Nucleus accumbens (tissue), 56 donors: Measurements from ENCODE around the gene RAPGEF4.

Experiments
- DNase-seq, 56 donors: peaks; one replicate each; lab custom pipeline; 2025; lab: John Stamatoyannopoulos, UW

Gene RAPGEF4

DNA sequence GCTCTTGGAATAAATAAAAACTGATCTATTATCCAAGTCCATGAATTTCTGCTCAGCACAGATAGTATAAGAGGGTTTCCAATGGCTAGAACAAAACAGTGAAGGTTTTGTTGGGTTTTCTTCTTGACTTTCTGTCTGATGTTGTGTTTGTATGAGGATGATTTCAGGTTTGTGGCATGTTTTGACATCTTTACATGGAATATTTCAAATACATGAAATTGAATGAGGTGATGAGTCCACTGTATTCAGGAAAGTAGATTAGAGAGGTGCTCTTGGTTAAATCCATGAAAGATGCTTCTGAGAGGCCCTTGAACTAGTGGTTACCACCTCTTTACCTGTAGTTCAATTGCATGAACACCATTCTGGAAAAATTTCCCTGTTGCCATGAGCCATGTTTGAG, 84.3 kb downstream of the RAPGEF4 start:
- DNase-seq: no peak

DNA sequence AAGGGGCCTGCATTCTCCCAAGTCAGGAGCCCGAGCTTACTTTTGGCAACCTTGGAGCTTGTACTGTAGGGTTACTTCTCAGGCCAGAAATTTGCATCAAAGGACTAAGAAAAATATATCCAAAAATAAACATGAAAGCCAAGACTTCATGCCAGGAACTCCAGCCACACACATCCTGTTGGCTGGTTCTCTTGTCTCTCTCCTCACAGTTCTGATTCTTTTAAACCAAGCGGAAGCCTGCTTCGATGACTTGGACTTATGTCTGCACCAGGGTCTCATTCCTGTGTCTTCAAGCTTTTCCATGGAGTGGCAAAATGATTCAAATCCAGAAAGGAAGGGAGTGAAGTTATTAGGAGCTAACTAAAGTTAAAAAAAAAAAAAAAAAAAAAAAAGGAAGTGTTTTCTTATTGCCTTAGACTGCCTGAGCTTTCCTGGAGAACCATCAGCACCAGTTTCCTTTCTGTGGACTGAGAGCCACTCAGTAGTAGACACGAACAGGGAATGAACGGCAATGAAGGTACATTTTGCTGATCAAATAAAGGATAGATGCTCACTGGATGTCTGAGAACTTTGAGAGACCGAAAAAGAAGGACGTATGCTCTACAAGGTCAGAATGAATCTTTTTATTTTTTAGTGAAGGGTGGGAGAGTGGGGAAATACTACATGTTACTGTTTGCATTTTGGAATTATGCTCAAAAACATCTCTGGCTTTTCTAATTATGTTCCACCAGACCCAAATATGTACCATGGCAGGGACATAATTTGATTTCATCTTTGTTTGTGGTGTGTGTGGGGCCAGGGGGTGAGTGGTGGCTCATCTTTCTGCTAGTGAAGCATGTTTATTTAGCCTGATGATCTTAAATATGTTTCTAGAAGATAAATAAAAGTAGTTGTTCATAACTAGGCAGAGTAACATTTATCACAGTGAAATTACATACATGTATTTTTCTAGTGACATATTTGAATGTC, 86.0 kb downstream of the RAPGEF4 start:
- no peak for DNase-seq

DNA sequence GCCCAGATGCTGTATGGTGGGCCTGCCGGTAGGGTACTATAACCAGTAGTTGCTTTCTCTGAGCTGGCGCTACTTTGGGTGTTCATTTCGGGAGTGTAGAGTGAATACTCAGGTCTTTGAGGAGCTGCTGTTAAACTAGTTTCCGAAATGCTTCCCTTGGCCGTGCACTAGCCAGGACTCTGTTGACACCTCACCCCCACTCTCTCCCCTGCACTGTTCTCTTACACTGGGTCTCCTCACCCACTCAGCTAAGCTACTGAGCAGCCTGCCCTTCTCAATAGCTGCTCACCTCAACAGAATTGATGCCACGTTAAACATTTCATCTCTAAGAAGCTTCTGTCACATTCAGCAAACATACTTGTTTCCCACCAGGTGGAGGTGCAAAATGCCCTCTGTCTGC, 86.9 kb downstream of the RAPGEF4 start:
- DNase-seq: no peak

- DNase-seq: no peak
Observed at GRCh38 chr2:172823261-172823850, 87.7 kb downstream of the RAPGEF4 start.

DNA sequence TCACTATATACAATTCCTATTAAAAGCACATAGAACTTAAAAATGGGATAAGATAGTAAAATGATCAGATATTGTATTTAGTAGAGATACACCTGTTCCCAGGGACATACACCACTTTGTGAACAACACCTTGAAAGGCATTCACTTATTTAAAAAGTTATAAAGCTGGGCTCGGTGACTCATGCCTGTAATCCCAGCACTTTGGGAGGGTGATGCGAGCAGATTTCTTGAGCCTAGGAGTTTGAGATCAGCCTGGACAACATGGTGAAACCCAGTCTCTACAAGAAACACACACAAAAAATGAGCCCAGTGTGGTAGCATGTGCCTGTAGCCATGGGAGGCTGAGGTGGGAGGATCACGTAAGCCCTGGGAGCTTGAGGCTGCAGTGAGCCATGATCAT, 90.9 kb downstream of the RAPGEF4 start:
- DNase-seq: no peak

DNA sequence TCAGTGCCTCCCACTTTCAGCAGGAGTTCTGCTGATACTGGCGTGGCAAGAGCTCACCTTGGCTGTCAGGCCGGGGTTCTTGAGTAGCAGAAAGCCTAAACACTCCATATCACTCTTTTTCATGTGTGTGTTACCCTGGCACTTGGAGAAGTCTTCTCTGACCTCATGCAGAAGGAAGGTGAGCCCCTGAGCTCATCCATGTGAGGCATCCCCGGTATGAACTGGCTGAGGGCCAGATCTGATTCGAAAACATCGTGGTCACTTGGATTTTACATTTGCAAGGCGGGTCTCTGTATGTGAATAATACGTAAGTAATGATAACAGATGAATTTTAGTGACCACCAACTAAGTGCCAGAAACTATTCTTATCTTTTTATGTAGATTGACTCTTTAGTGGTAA, 93.6 kb downstream of the RAPGEF4 start:
- no peak for DNase-seq

DNA sequence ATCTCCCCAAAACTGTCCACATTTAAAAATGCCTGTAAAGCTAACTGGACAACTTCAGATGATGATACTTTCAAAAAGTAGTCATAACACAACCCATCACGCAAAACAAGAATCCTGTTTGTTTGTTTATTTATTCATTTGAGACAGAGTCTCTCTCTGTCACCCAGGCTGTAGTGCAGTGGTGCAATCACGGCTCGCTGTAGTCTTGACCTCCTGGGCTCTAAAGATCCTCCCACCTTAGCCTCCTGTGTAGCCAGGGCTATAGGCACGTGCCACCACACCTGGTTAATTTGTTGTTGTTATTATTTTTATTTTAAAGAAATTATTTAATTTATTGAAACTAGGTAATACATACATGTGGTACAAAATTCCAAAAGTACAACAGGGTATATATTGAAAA, 94.8 kb downstream of the RAPGEF4 start:
- DNase-seq: no peak

DNA sequence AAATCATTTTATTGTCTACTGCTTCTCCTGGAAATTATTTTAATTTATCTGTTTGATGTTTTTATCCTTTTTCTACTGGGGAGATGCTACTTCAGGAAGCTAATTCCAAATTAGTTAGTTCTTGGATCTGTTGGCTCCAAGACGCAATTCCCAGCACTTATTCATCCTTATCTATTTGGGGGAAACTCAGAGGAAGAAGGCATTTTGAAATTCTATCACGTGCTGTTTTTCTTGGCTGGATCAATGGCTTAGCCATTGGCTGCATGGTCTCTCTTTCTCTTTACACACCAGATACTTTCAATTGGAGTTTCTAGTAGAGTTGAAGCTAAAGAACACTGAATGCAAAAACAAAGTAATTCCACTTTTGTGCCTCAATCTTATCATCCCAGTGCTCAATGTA, 98.3 kb downstream of the RAPGEF4 start:
- DNase-seq: no peak

DNA sequence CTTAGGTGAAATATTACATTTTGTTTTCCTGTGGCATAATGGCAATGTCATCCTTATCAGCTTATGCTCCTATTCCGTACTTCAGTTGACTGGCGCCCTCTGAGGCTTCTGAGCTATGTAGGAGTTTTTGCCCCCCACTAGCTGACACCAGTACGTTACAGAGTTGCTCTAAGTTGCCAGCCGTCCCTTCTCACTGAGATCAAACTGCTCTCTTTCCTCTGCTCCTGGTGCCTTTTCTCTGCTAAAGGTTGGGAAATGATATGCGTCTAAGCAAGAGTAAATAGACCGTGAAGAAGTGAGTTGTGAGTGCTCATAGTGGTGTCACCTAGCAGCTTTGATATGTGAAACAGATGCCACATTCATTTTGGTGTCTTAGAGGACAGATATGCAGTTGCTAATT, 99.2 kb downstream of the RAPGEF4 start:
- DNase-seq: no peak

DNA sequence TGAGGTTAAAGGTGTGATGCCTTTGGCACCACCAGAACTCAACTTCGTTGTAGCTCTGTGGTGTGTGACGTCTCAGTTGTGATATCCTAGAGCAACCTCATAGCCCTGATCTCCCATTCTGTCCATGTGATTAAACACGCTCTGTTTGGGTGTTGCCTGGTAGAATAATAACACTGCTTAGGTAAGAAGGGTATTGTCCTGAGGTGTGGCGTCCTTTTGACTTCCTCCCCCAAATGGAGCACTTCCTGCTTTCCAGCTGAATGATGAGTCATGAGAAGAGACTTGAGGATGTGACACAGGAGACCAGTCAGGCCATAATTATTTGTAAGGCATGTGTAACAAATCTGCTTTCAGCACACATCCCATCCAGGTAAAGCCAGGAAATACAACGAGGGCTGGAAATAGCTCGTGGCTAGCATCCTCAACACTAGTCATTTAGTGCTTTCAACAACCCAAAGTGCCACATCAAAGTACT, 100.7 kb downstream of the RAPGEF4 start:
- DNase-seq: no peak

DNA sequence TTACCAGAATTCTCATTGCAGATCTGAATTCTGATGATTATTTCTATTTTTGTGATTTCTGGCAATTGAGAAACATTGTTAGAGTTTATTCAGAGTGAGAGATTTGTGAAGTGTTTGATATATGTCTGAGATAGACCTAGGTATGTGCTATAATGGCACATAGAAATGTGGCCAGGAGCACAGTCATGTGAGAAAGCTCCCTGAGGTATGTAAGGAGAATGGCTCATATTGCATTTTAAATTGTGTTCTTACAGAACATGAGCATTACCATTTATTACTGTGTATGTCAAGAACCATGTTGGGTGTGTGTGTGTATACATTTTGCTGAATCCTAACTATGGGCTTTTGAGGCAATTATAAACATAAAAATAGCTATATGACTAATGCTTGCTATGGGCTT, 101.2 kb downstream of the RAPGEF4 start:
- no peak for DNase-seq

DNA sequence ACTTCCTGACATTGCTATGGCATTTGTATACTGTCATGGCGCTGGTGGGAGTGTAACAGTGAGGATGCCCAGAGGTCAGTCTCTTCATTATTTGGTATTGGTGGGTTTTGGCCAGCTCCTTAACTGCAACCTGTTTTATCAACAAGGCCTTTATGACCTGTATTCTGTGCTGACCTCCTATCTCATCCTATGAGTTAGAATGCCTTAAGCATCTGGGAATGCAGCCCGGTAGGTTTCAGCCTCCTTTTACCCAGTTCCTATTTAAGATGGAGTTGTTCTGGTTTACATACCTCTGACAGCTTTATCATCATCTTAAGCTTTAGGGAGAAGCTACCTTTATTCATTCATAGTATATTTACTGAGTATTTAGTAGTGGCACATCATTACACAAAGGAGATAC, 103.8 kb downstream of the RAPGEF4 start:
- DNase-seq: no peak

- no peak for DNase-seq
Observed at GRCh38 chr2:172842511-172843265, 107.0 kb downstream of the RAPGEF4 start.

DNA sequence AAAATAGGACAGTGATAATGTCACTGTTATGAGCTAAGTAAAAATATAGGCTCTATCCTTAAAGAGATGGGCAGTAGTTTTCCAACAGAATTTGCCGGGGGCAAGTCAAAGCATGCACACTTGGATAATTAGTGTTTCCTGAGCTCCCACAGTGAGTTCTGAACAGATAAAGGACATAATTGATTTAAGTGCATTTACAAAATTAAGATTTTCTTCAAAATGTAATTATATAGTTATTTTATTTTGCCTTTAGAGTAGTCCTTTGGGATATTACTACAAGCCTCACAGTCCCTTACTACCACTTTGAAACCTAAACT, 107.6 kb downstream of the RAPGEF4 start:
- DNase-seq: no peak

DNA sequence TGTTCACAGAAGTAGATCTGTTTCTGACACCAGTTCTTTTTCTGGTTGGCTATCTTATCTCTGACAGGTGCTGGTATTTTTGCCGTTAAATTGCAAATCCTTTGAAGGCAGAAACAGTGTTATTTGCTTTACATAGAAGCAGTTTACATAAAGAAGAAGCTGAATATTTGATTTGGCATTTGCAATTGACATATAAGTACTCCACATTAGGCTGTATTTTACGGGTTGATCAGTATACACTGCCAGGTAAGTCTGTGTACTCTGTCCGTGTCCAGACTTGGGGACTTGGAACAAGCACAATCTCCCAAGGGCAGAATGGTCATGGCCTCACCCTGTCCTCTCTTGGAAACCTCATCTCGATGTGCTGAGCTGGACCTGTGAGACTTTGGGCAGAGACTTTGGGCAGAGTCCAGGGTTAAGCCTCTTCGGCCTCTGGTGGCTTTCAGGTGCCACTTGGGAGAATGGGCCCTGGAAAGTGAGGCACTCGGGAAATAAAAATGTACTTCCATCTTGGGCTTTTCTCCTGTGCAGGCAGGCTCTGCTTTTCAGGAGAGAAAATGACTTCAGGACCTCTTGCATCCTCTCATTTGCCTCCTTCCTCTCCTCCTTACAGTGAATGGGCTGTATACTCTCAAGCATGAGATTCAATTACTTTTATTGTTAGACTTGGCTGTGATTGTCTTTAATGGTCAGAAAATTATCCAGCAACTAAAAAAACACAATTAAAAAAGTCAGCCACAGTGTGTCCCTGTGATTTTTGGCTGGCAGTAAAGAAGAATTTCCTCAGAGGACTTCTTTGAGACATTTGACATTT, 108.5 kb downstream of the RAPGEF4 start:
- no peak for DNase-seq

GRCh38 chr2:172845028-172845630, 109.5 kb downstream of the RAPGEF4 start:
- DNase-seq: no peak

DNA sequence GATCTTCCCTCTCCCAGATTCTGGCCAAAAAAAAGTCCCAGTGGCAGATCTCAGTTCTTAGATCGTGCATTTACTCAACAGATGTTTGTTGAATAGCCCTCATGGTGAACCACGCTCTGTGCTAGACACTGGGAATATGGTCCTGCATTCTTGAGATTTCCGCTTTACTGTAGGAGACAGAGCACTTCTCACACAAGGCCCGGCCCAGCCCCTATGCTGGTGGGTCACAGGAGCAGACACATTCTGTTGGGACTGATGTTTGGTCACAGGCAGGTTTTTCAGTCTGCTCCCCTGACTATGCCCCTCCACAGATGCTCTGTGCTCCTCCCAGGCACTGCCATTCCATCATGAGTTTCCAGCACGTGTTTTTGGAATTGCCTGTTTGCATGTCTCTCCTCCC, 110.9 kb downstream of the RAPGEF4 start:
- no peak for DNase-seq

DNA sequence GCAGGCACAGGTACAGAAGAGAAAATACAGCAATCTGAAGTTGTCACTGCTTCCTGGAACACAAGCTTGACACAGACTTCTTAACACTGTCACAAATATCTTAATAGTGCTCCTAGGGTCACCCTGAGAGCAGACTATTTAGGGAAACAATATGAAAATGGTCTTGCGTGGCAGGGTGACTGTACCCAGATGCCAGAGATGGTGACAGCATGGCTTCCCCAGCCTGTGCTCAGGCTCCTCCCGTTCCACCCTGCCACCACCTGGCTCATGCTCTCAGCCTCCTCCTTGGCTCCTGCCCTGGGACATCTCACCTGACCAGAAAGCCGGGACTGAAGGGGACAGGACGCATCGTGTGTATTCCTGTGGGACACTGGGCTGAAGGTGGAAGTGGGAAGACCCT, 111.5 kb downstream of the RAPGEF4 start:
- DNase-seq: no peak

DNA sequence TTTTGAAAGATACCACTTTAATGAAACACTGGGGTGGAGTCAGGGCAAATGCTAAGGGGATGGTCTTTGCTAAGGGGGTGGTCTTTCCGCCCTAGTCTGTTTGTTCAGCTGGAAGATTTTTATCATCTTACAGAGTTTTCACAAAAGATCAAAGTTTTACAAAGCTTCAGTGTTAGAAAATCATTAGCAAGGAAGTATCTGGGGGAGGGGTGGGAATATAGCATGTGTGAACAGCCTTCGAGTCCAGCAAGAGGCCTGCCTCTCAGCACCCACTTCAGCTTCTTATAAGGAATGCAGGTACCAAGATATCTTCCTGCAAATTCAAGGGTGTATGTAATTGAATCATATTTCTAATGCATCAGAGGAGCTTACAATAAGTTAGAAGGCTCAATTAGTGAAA, 112.9 kb downstream of the RAPGEF4 start:
- no peak for DNase-seq

DNA sequence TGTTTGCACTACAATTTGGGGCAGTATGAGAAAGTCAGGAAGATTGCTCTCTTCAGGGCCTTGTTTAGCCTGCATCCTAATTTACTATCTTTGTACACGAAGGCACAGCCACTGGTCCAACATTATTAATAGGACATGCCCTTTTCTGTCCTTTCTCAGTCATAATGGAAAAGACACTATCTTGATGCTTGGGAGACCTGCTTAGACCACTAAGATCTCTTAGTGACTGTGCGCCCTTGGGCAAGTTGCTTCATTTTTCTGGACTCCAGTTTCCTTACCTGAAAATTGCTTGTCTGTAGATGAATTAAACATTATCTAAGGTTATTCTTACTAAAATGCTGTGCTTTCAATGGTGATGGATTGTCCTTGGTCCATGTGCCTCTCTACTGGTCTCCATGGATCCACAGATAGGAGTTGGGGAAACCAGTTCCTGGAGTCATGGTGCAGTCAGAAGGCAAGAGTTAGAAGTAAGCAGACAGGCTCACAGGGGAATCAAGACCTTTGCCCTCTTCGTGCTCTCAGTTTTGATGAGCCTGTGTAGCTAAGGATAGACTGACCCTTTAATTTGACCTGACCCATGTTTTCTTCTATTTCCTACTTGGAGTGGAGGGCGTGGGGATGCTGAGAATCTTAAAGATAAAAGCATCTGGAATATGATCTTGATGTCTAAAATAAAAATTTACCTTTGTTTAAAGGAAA, 114.0 kb downstream of the RAPGEF4 start:
- DNase-seq: no peak
